Right cardiac atrium (tissue), 5 donors: ENCODE data around the gene NEB. TPM values are rescaled to one million over a fixed set of nuclear protein-coding genes. Genes with fewer than 3 reads are reported as not detected.
A peak's percentile ranks its signal among the peaks of the same experiment; 100 is the strongest.

Experiments used
- ATAC-seq, 2 donors: fragments of 200-7000 bp; cut with Tn5 transposase; one replicate each; pipeline versions ENCODE4 v1.8.0 to v1.9.1; 2020; ENCODE audit warnings: moderate library complexity in 2 of 2, mild to moderate bottlenecking in 1 of 2
- DNase-seq, 3 donors: peaks; one replicate each; pipeline ENCODE4 v3.0.0-alpha.2; 2020
- H3K27ac ChIP-seq: one replicate; pipeline ENCODE4 v1.5.1; 2013; ENCODE audit warnings: mild to moderate bottlenecking, low read length, control low read depth, moderate library complexity
- H3K27me3 ChIP-seq: one replicate; pipeline ENCODE4 v1.6.1; 2013; ENCODE audit not compliant: control insufficient read depth, insufficient read depth
- H3K4me1 ChIP-seq: one replicate; pipeline ENCODE4 v1.6.1; 2013; ENCODE audit warnings: low read length; ENCODE audit not compliant: control insufficient read depth, insufficient read depth
- H3K4me3 ChIP-seq: one replicate; pipeline ENCODE4 v1.5.1; 2013; ENCODE audit warnings: low read length, control low read depth
- H3K9me3 ChIP-seq: one replicate; pipeline ENCODE4 v1.6.1; 2013; ENCODE audit warnings: low read length; ENCODE audit not compliant: control insufficient read depth
- WGBS: extraction: QIAGEN DNeasy Blood & Tissue Kit; methylation state at CpG from one replicate; pipeline ENCODE4 v1.1.7; 2013; 5-methylcytosine and 5-hydroxymethylcytosine counted together
- intact Hi-C, 4 donors: fragments of 100-400 bp; cut with DNase I; formaldehyde crosslinking; loops; one replicate each; pipeline versions ENCODE4 v1.11.0 to v1.14.0; 2022 to 2023
- polyA plus RNA-seq: library from polyadenylated mRNA; stranded (reverse); fragments of 200-250 nt; gene quantifications from one replicate; pipeline ENCODE4 v1.2.3, GENCODE V29; 2013
- total RNA-seq, 4 donors: library from RNA; stranded (reverse); fragmentation: NEBNext Ultra II Directional; extraction: Animal tissue kit (Norgen Biotek cat#: 25700); gene quantifications; one replicate each; pipeline ENCODE4 v1.2.1, GENCODE V29; 2021
- donor health status: healthy with polysubstance abuse.
- donor health status: DM: no; HTN: yes; CAD: no.
- donor health status: DM: no; HTN: no; CAD: no.
- donor health status: DM: no; HTN: yes; CAD: no; lungs with severe emphysema.
- donor health status: DM: yes; HTN: yes; CAD: no.

NEB gene
- total and polyA plus RNA-seq, 5 donors: 31.0 to 48.5 (median 35.0) TPM

DNA sequence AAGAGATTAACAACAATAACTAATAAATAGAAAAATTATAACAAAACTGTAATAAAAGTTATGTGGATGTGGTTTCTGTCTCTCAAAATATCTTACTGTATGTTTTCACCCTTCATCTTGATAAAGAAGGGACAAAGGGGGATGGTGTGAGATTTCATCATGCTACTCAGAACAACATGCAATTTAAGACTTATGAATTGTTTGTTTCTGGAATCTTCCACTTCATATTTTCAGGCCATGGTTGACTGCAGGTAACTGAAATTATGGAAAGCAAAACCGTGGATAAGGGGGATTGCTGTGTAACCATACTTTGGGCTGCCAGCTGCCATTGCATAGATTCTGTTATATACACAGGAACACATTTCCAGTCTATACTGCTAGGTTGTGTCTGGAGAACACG is 45.6 kb downstream of the NEB start:
- intact Hi-C loops: no loop called here
- Histone ChIP-seq H3K27ac (no peak overlapping the region), H3K9me3 (no peaks in the 10 kb centered on the region), H3K4me1 (no peaks in the 10 kb centered on the region), H3K27me3 (no peaks in the 10 kb centered on the region), H3K4me3 (no peak overlapping the region)
- ATAC-seq (no peak), DNase-seq (no peak)
- 86% methylated on average over 2 of the region's 2 CpGs for WGBS

DNA sequence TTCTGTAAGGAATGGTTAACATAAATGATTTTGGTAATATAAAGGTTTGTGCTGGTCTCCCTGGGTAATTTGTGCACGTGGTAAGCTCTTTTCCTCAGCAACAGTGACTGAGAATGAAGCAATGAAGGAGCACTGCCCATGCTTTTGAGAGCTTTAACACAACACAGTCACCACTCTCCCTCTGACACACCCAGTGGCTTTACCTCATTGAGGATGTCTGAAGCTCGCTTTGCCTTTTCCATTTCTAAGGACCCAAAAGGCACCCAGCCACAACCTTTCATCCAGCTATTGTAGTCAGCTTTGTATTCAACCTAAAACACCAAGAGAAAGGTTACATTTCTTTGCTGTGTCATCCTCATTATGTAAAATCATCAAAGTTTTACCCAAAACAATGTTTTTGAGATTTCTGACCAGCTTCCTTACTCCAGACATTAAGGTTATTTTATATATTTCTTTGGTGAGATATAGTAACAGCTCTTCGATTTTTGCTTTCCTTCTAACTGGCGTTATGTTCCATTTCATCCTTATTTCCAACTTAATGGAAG is 51.7 kb downstream of the NEB start:
- Histone ChIP-seq H3K4me1 (no peaks in the 10 kb centered on the region), H3K4me3 (no peak overlapping the region), H3K27me3 (no peaks in the 10 kb centered on the region), H3K9me3 (no peaks in the 10 kb centered on the region), H3K27ac (no peak overlapping the region)
- 61% methylated on average over 4 of the region's 4 CpGs for WGBS
- no peak for ATAC-seq
- intact Hi-C loops: no loop called here
- DNase-seq: no peak

DNA sequence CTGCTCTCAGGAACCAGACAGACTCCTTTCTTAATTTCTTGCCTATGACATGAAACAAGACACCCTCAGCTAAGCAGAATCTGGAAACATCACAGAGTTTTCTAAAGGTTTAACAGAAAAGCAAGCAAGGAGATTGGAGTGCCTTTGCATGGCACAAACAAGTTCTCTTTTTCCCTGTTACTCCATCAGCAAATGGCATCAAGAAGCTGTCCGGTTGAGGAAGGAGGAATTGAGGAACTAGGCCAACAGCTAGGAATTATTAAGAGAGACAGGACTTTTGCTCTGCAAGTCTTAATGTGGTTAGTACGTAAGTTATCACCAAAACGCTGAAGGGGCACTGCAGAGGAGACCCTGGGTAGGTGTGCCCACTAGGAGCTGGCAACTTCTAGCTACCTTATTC is 53.2 kb downstream of the NEB start:
- intact Hi-C loops: no loop called here
- Histone ChIP-seq H3K4me1 (no peaks in the 10 kb centered on the region), H3K27me3 (no peaks in the 10 kb centered on the region), H3K9me3 (no peaks in the 10 kb centered on the region), H3K27ac (no peak overlapping the region), H3K4me3 (no peak overlapping the region)
- WGBS: 81% methylated on average over 3 of the region's 3 CpGs
- DNase-seq: no peak
- ATAC-seq: no peak

DNA sequence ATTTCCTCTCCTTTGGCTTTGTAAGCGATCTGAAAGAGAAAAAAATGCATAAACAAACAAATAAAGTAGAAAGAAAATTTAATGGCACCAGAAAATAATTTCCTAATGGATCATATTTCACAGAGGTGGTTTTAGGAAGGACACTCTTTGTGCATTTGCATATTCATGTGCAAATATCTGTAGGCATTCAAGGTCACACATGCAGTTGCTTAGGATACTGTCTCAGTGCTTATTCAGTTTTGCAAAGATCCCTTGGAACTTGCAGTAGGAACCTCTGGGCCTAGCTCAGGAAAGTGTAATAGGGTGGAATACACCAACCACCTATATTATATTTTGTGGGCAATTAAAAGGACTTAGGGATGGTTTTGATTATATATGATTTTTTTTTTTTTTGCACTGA is 54.3 kb downstream of the NEB start:
- H3K4me3 ChIP-seq: no peak overlapping the region
- ATAC-seq: no peak
- intact Hi-C loops: no loop called here
- no peak for DNase-seq
- no peaks in the 10 kb centered on the region for H3K9me3 ChIP-seq
- WGBS: 88% methylated on average over 1 of the region's 1 CpG
- H3K27ac ChIP-seq: no peak overlapping the region
- no peaks in the 10 kb centered on the region for H3K4me1 ChIP-seq
- no peaks in the 10 kb centered on the region for H3K27me3 ChIP-seq

DNA sequence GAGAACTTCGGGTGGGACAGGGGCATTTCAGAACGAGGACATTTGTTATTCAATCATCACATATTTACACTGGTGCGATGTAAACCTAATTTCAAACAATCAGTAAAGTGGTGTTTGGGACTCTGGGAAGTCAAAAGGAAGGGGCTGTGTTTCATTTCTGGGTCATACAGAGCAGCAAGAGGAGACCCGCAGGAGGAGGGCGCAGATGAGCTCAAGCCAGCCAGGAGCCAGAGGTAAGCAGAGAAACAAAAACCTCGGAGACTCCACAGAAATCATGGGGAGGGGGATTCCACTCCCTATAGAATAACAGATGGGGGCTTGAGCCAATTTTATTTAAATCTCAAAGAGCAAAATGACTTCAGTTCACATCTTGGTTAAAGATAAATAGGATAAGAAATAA is 55.4 kb downstream of the NEB start:
- ATAC-seq (no peak), DNase-seq (no peak)
- no peaks in the 10 kb centered on the region for H3K9me3 ChIP-seq
- no peaks in the 10 kb centered on the region for H3K27me3 ChIP-seq
- H3K27ac ChIP-seq: no peak overlapping the region
- no peaks in the 10 kb centered on the region for H3K4me1 ChIP-seq
- intact Hi-C loops: no loop called here
- no peak overlapping the region for H3K4me3 ChIP-seq
- WGBS: 83% methylated on average over 6 of the region's 6 CpGs

DNA sequence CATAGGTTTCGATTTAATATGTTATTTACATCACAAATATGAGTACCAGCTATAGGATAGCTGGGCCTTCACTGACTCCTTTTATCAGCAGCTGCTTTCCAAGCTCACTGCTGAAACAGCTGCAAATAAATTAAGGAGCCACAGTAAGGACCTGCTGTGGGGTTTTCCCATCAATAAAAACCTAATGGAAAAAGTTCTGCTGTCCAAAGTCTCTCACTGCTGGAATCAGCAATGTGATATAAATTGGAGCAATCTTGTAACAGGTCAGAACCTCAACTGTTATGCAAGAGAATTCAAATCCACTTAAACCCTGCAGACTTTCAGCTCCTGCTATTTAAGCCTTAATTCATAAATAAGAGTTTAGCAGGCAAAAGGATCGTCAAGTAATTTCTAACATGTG is 61.3 kb downstream of the NEB start:
- Histone ChIP-seq H3K9me3 (no peaks in the 10 kb centered on the region), H3K27ac (no peak overlapping the region), H3K4me3 (no peak overlapping the region), H3K4me1 (no peaks in the 10 kb centered on the region), H3K27me3 (no peaks in the 10 kb centered on the region)
- intact Hi-C loops: no loop called here
- DNase-seq (no peak), ATAC-seq (no peak)
- WGBS: 82% methylated on average over 2 of the region's 2 CpGs

DNA sequence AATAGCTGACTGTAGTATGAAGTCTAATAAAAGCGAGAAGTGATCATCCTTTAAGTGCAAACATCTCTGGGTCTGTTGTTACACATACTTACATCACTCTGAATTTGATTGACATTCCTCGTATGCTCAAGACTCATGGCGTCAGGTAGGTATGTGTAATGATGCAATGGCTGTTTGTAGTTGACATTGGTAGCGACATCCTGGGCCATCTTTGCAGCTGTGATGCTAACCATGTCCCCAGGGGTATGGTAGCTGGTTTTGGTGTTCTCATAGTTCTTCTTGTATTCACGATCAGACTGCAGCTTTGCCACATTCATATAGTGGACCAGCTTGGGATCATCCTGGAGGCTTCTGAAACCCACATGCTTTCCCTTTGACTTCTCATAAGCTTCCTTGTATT is 62.0 kb downstream of the NEB start:
- H3K27me3 ChIP-seq: no peaks in the 10 kb centered on the region
- no peak for DNase-seq
- ATAC-seq: no peak
- no peaks in the 10 kb centered on the region for H3K9me3 ChIP-seq
- no peak overlapping the region for H3K27ac ChIP-seq
- no peak overlapping the region for H3K4me3 ChIP-seq
- 96% methylated on average over 5 of the region's 5 CpGs for WGBS
- intact Hi-C loops: no loop called here
- no peaks in the 10 kb centered on the region for H3K4me1 ChIP-seq

DNA sequence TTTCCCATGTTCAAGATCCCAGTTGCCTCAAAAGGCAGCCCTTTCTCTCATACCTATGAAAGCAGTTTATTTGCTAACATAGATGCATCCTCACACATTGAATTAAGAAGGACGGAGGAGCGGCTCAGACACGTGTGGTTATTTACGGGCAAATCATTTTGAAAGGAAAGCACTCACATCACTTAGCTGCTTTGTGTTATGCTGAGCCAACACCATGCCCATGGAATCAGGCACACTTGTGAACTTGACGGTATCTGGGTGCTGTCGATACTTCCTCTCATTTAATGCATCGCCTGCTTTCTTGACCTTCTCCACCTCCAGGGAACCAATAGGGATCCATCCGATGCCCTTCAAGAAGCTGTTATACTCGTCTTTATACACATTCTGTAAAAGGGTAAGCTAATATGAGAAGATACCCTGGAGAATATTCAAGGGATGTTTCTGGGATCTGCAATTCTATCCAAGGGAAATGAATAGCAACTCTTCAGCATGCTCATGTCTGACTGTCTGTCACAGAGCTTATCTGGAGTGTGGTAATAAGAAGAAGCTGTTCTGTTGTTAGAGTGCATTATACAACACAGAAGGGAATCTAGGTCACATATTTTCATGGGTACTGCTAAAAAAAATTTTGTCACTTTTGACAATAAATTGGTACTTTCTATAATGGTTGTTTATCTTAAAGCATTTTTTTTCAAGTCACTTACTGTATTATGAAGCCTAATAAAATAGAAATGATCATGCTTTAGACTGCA is 63.3 kb downstream of the NEB start:
- peak; percentile 74 to 88 for ATAC-seq
- H3K4me3 ChIP-seq: no peak overlapping the region
- H3K9me3 ChIP-seq: no peaks in the 10 kb centered on the region
- no peaks in the 10 kb centered on the region for H3K27me3 ChIP-seq
- no peak overlapping the region for H3K27ac ChIP-seq
- WGBS: 55% methylated on average over 9 of the region's 9 CpGs
- H3K4me1 ChIP-seq: no peaks in the 10 kb centered on the region
- DNase-seq: no peak
- intact Hi-C loops: no loop called here

DNA sequence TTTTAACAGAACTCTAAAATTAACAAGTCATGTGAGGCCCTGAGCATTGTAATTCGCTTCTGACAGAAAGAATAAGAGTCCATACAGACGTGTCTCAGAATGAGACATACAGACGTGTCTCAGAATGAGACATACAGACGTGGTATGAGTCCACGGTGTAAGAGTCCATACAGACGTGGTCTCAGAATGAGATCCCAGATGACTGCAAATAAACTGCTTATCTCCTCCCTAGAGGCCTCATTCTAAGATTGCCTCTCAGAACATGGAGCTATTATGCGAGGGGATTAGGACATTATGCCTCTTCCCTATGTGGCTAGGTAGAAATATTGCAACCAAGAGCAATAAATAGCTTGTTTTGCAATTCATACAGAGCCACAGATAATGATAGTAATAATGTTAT is 63.9 kb downstream of the NEB start:
- Histone ChIP-seq H3K27ac (no peak overlapping the region), H3K4me1 (no peaks in the 10 kb centered on the region), H3K9me3 (no peaks in the 10 kb centered on the region), H3K4me3 (no peak overlapping the region), H3K27me3 (no peaks in the 10 kb centered on the region)
- ATAC-seq (peak; percentile 29 to 61), DNase-seq (no peak)
- intact Hi-C loops: no loop called here
- WGBS: 47% methylated on average over 7 of the region's 7 CpGs

DNA sequence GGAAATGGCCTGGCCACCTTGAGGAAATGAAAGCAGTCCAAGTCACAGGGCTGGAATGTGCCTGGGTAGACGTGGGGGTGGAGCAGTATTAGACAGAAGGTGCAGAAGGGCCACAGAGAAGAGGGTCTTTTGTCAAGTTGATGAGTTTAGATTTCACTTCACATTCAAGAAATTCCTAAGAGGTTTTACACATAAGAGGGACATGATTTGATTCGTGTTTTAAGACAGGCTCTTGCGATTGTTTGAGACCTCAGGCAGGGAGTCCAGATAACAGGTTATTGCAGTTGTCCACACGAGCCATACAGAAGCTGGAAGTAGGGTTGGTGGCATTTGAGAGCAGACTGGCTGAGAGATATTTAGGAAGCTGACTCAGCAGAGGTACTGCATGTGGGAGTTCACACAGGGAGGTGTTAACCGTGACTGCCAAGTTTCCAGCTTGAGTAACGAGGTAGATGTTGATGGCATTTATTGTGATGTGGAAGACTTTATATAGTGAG is 64.6 kb downstream of the NEB start:
- DNase-seq (no peak), ATAC-seq (peak; percentile 53 to 81)
- 55% methylated on average over 6 of the region's 6 CpGs for WGBS
- Histone ChIP-seq H3K9me3 (no peaks in the 10 kb centered on the region), H3K27me3 (no peaks in the 10 kb centered on the region), H3K27ac (no peak overlapping the region), H3K4me3 (no peak overlapping the region), H3K4me1 (no peaks in the 10 kb centered on the region)
- intact Hi-C loops: no loop called here

DNA sequence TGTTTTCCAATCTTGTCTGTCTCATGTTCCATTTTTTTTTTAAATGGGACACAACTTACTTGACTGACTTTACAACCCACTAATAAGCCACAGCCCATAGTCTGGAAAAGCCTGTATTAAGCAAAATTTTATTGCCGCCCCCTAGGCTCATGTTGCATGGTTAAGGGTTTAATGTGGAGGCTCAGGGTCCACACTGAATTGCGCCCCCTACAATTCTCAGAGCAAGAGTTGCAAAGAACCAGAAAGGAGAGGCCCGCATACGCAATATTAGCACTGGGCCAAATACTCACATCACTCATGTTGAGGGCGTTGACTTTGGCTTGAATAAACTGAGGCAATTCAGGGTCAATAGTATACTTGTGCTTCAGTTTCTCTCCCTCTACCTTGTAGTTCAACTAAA is 65.5 kb downstream of the NEB start:
- intact Hi-C loops: no loop called here
- Histone ChIP-seq H3K27ac (no peak overlapping the region), H3K4me1 (no peaks in the 10 kb centered on the region), H3K4me3 (no peak overlapping the region), H3K9me3 (no peaks in the 10 kb centered on the region), H3K27me3 (no peaks in the 10 kb centered on the region)
- 96% methylated on average over 5 of the region's 5 CpGs for WGBS
- DNase-seq: no peak
- no peak for ATAC-seq
